ENCODE data around the gene BBS1.

- TF ChIP-seq, protein P1, sequence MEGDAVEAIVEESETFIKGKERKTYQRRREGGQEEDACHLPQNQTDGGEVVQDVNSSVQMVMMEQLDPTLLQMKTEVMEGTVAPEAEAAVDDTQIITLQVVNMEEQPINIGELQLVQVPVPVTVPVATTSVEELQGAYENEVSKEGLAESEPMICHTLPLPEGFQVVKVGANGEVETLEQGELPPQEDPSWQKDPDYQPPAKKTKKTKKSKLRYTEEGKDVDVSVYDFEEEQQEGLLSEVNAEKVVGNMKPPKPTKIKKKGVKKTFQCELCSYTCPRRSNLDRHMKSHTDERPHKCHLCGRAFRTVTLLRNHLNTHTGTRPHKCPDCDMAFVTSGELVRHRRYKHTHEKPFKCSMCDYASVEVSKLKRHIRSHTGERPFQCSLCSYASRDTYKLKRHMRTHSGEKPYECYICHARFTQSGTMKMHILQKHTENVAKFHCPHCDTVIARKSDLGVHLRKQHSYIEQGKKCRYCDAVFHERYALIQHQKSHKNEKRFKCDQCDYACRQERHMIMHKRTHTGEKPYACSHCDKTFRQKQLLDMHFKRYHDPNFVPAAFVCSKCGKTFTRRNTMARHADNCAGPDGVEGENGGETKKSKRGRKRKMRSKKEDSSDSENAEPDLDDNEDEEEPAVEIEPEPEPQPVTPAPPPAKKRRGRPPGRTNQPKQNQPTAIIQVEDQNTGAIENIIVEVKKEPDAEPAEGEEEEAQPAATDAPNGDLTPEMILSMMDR (IDR thresholded peaks at IDR 0.05) = no peak
- TF ChIP-seq POLR2AphosphoS5 (IDR thresholded peaks at IDR 0.05) (no peak), POLR2A (IDR thresholded peaks at IDR 0.05) (no peak)
Observed at GRCh38 chr11:66491315-66491935, 19.0 kb upstream of the BBS1 start.
